Measurements from ENCODE around the gene PERM1.

The PERM1 gene

GRCh38 chr1:1021010-1021919 lies 39.4 kb upstream of the PERM1 start:
- H3K4me2 ChIP-seq (ENCODE audit: insufficient read depth, low read length, poor library complexity, severe bottlenecking) = peak overlapping the region; percentile 84
- peak overlapping the region; percentile 97 for H3K18ac ChIP-seq (ENCODE audit: low read length)
- peaks cover 30% of the 10 kb centered on the region for H3K79me1 ChIP-seq (ENCODE audit: low read depth, low read length)
- H3K27ac ChIP-seq (replicated peaks; ENCODE audit: low read length) = peak overlapping the region; percentile 43
- H2BK15ac ChIP-seq (ENCODE audit: low read length) = peak overlapping the region; percentile 98
- H3K27me3 ChIP-seq (ENCODE audit: control insufficient read depth in 3 of 3, insufficient read depth in 3 of 3, low read depth in 1 of 3, low read length in 3 of 3) = no peaks in the 10 kb centered on the region
- no peak for DNase-seq (ENCODE audit: low spot score)
- H2BK120ac ChIP-seq (ENCODE audit: low read depth, low read length) = peak overlapping the region; percentile 94
- no peak overlapping the region for H4K8ac ChIP-seq (ENCODE audit: low read depth, low read length)
- H3K4me1 ChIP-seq (ENCODE audit: control insufficient read depth in 2 of 2, insufficient read depth in 1 of 2, low read depth in 1 of 2, low read length in 2 of 2) = peaks cover 12 to 33% of the 10 kb centered on the region in 2 donors
- no peaks in the 10 kb centered on the region for H3K9me3 ChIP-seq (replicated peaks in 1 of 2; ENCODE audit: control insufficient read depth in 2 of 2, insufficient read depth in 1 of 2, low read depth in 1 of 2, low read length in 2 of 2)
- peak overlapping the region; percentile 99 for H2AK5ac ChIP-seq (ENCODE audit: low read depth, low read length)
- H3K4ac ChIP-seq (ENCODE audit: low read length) = peak overlapping the region; percentile 89
- peak overlapping the region; percentile 93 for H3K9ac ChIP-seq (ENCODE audit: low read depth, low read length, poor library complexity)
- peak overlapping the region; percentile 72 for H4K91ac ChIP-seq (ENCODE audit: low read depth, low read length, poor library complexity)
- peak overlapping the region; percentile 90 for H2BK5ac ChIP-seq (ENCODE audit: low read length)
- peak overlapping the region; percentile 71 for H3K14ac ChIP-seq (ENCODE audit: low read length)
- peak overlapping the region; percentile 80 for H3K23ac ChIP-seq (ENCODE audit: low read depth, low read length, poor library complexity)
- H3K4me3 ChIP-seq (ENCODE audit: low read length in 2 of 2) = peak overlapping the region; percentile 90 to 97
- H2AFZ ChIP-seq (ENCODE audit: low read length) = peak overlapping the region; percentile 74
- H2BK12ac ChIP-seq (ENCODE audit: low read length) = peak overlapping the region; percentile 22
- H3K36me3 ChIP-seq (replicated peaks in 1 of 2; ENCODE audit: control insufficient read depth in 2 of 2, insufficient read depth in 2 of 2, low read length in 2 of 2) = peaks cover 5 to 33% of the 10 kb centered on the region in 2 donors
- WGBS, 2 donors (ENCODE audit: extremely low coverage in 2 of 2, insufficient read length in 2 of 2, insufficient replicate concordance in 1 of 2) = no CpG with 5 or more reads among the region's 33 CpGs

GRCh38 chr1:1020415-1021009 lies 38.6 kb upstream of the PERM1 start:
- no peak for DNase-seq (ENCODE audit: low spot score)
- H4K91ac ChIP-seq (ENCODE audit: low read depth, low read length, poor library complexity) = peak overlapping the region; percentile 85

GRCh38 chr1:1020000-1020404 lies 38.1 kb upstream of the PERM1 start, which contains the start of gene AGRN:
AGRN (plus strand) TSS chr1:1020120; CDS start chr1:1020173, 53 bp downstream.
- Histone ChIP-seq H3K9me3 (replicated peaks in 1 of 2; ENCODE audit: control insufficient read depth in 2 of 2, insufficient read depth in 1 of 2, low read depth in 1 of 2, low read length in 2 of 2) (no peaks in the 10 kb centered on the region), H3K27ac (replicated peaks; ENCODE audit: low read length) (peak within 1 kb of the TSS; percentile 95), H4K91ac (ENCODE audit: low read depth, low read length, poor library complexity) (peak within 1 kb of the TSS; percentile 85), H3K9ac (ENCODE audit: low read depth, low read length, poor library complexity) (peak within 1 kb of the TSS; percentile 96), H4K8ac (ENCODE audit: low read depth, low read length) (peak within 1 kb of the TSS; percentile 82), H3K4me2 (ENCODE audit: insufficient read depth, low read length, poor library complexity, severe bottlenecking) (peak within 1 kb of the TSS; percentile 84), H2BK120ac (ENCODE audit: low read depth, low read length) (peak within 1 kb of the TSS; percentile 94), H2BK12ac (ENCODE audit: low read length) (peak within 1 kb of the TSS; percentile 58), H3K79me1 (ENCODE audit: low read depth, low read length) (peaks cover 28% of the 10 kb centered on the region), H3K36me3 (replicated peaks in 1 of 2; ENCODE audit: control insufficient read depth in 2 of 2, insufficient read depth in 2 of 2, low read length in 2 of 2) (peaks cover 2 to 25% of the 10 kb centered on the region in 2 donors), H2BK15ac (ENCODE audit: low read length) (peak within 1 kb of the TSS; percentile 98), H2AFZ (ENCODE audit: low read length) (peak within 1 kb of the TSS; percentile 79), H3K4ac (ENCODE audit: low read length) (peak within 1 kb of the TSS; percentile 89), H3K18ac (ENCODE audit: low read length) (peak within 1 kb of the TSS; percentile 100), H2BK5ac (ENCODE audit: low read length) (peak within 1 kb of the TSS; percentile 93), H3K23ac (ENCODE audit: low read depth, low read length, poor library complexity) (peak within 1 kb of the TSS; percentile 91), H3K14ac (ENCODE audit: low read length) (peak within 1 kb of the TSS; percentile 97), H3K27me3 (ENCODE audit: control insufficient read depth in 3 of 3, insufficient read depth in 3 of 3, low read depth in 1 of 3, low read length in 3 of 3) (no peaks in the 10 kb centered on the region), H3K4me1 (ENCODE audit: control insufficient read depth in 2 of 2, insufficient read depth in 1 of 2, low read depth in 1 of 2, low read length in 2 of 2) (peaks cover 12 to 28% of the 10 kb centered on the region in 2 donors), H2AK5ac (ENCODE audit: low read depth, low read length) (peak within 1 kb of the TSS; percentile 99), H3K4me3 (ENCODE audit: low read length in 2 of 2) (peak within 1 kb of the TSS; percentile 90 to 97)
- DNase-seq (ENCODE audit: low spot score) = no peak
- no CpG with 5 or more reads among the region's 58 CpGs for WGBS, 2 donors (ENCODE audit: extremely low coverage in 2 of 2, insufficient read length in 2 of 2, insufficient replicate concordance in 1 of 2)

More at GRCh38 chr1:1020415-1021009, 38.6 kb upstream of the PERM1 start:
- H3K9me3 ChIP-seq (replicated peaks in 1 of 2; ENCODE audit: control insufficient read depth in 2 of 2, insufficient read depth in 1 of 2, low read depth in 1 of 2, low read length in 2 of 2) = no peaks in the 10 kb centered on the region
- no peak overlapping the region for H4K8ac ChIP-seq (ENCODE audit: low read depth, low read length)
- peak overlapping the region; percentile 16 for H2BK12ac ChIP-seq (ENCODE audit: low read length)
- peak overlapping the region; percentile 100 for H3K18ac ChIP-seq (ENCODE audit: low read length)
- H2AK5ac ChIP-seq (ENCODE audit: low read depth, low read length) = peak overlapping the region; percentile 99
- H3K23ac ChIP-seq (ENCODE audit: low read depth, low read length, poor library complexity) = peak overlapping the region; percentile 91
- WGBS, 2 donors (ENCODE audit: extremely low coverage in 2 of 2, insufficient read length in 2 of 2, insufficient replicate concordance in 1 of 2) = no CpG with 5 or more reads among the region's 59 CpGs
- H3K27ac ChIP-seq (replicated peaks; ENCODE audit: low read length) = peak overlapping the region; percentile 90
- peak overlapping the region; percentile 98 for H2BK15ac ChIP-seq (ENCODE audit: low read length)
- H3K79me1 ChIP-seq (ENCODE audit: low read depth, low read length) = peaks cover 28% of the 10 kb centered on the region
- H3K14ac ChIP-seq (ENCODE audit: low read length) = peak overlapping the region; percentile 38
- H3K36me3 ChIP-seq (replicated peaks in 1 of 2; ENCODE audit: control insufficient read depth in 2 of 2, insufficient read depth in 2 of 2, low read length in 2 of 2) = peaks cover 2 to 25% of the 10 kb centered on the region in 2 donors
- no peaks in the 10 kb centered on the region for H3K27me3 ChIP-seq (ENCODE audit: control insufficient read depth in 3 of 3, insufficient read depth in 3 of 3, low read depth in 1 of 3, low read length in 3 of 3)
- peak overlapping the region; percentile 90 to 97 for H3K4me3 ChIP-seq (ENCODE audit: low read length in 2 of 2)
- H2BK120ac ChIP-seq (ENCODE audit: low read depth, low read length) = peak overlapping the region; percentile 94
- peak overlapping the region; percentile 84 for H3K4me2 ChIP-seq (ENCODE audit: insufficient read depth, low read length, poor library complexity, severe bottlenecking)
- H3K4ac ChIP-seq (ENCODE audit: low read length) = peak overlapping the region; percentile 89
- H3K9ac ChIP-seq (ENCODE audit: low read depth, low read length, poor library complexity) = peak overlapping the region; percentile 96
- peaks cover 12 to 30% of the 10 kb centered on the region in 2 donors for H3K4me1 ChIP-seq (ENCODE audit: control insufficient read depth in 2 of 2, insufficient read depth in 1 of 2, low read depth in 1 of 2, low read length in 2 of 2)
- peak overlapping the region; percentile 93 for H2BK5ac ChIP-seq (ENCODE audit: low read length)
- H2AFZ ChIP-seq (ENCODE audit: low read length) = peak overlapping the region; percentile 74
